NCI-H2107 (cell line): Measurements from ENCODE around the gene WDR7.

ENCODE experiments used
- DNase-seq: peaks from one replicate; lab custom pipeline; 2025; lab: John Stamatoyannopoulos, UW

The WDR7 gene

DNA sequence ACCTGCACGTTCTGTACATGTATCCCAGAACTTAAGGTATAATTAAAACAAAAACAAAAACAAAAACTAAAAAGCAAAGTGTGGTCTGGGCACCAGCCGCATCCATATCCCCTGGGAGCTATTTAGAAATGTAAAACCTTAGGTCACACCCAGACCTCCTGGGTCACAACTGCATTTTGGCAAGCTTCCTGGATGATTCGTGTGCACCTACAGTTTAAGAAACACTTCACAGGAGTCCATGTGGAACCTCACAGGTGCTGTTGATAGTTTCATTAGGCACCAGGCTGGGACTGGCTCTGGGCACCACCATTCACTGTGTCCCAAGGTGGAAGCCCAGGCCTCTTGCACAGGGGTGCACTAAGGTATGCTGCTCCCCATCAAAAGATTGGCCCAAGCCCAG lies 392.1 kb downstream of the WDR7 start:
- peak; percentile 76 for DNase-seq

DNA sequence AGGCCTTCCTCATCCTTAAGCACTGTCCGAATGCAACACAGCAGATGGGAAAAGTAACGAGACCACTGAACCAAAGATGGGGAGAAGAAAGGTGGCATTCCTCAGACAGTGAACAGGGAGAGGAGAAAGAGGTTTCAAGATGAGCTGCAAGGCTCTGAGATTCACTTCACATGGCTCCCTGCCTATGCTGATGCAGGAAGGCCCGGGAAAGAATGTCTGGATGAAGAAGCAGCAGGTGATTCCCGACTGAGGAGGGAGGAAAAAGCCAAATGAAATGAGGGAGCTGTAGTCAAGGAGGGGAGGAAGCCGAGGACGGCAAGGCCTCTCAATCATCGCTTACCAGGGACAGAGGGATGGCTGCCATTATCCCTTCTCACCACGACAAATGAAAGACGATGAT lies 397.2 kb downstream of the WDR7 start:
- DNase-seq: no peak

DNA sequence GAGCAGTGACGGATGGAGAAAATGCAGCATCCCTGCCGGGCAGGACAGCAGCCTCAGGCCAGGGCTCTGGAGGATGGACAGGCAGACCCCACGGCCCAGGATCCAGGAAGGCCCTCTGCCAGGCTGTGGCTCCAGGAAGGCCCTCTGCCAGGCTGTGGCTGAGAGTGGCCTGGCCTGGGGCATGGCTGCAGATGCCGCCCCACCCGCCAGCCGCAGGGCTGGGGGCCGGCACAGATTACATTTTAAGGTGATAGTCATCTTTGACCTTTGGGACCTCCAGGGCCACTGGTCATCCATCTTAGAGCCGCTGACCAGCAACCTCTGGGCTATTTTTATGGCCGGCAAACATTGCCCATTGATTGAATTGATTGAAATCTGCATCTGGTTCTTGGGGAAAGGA lies 397.7 kb downstream of the WDR7 start:
- DNase-seq: no peak

DNA sequence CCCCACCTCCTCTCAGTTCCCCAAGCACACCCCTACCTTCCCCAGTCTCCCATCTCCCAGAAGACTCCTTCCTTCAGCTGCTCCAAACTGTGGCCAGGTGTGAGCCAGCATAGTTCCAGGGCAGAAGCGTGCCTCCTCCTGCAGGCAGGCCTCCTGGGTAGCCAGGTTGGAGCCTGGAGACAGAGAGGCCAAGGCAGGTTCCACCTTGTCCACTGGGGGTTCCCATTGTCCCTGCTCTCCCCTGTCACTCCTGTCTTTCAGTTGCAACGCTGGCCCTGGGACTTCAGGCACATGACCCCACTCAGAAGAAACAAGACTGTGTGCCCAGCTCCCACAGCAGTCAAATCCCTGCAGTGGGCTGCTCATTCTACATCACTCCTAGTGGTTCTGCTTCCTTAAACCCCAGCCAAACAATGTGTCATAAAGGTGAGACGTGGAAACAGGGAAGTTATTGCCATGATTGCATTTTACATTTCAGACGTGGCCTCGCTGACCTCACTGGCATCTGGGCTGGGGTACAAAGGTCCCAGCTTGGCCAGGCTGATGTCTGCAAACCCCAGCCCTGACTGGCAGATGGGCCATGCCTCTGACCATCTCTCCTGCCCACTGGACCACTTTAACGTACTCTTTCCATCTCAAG lies 399.3 kb downstream of the WDR7 start:
- DNase-seq: no peak

DNA sequence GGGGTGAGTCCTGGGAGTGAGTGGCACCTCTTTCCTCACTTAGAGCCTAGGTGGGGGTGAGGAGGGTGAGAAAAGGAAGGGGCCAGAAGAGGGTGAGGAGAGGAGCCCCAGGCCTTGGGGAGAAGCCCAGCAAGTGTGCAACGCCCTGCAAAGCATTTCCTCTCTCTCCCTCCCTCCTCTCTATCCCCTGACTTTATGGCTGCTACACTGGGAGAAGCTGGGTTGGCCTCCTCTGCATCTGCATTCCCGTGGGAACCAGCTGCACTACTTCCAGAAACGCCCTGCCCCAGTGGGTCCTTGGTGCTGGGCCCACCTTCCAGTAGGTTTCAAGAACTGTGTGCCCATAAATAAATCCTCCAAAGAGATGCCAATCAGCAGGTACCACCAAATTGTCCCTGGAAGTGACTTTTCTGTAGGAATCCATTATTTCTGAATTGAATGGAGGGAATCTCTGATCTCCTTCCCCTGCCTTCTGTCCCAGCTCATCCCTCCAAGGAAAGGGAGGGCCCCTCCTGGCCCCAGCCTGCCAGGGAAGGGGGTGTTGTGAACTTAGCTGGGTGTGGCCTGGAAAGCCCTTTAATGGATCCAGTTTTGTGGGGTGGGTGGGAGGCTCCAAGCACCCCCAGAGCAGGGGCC lies 400.0 kb downstream of the WDR7 start:
- no peak for DNase-seq

DNA sequence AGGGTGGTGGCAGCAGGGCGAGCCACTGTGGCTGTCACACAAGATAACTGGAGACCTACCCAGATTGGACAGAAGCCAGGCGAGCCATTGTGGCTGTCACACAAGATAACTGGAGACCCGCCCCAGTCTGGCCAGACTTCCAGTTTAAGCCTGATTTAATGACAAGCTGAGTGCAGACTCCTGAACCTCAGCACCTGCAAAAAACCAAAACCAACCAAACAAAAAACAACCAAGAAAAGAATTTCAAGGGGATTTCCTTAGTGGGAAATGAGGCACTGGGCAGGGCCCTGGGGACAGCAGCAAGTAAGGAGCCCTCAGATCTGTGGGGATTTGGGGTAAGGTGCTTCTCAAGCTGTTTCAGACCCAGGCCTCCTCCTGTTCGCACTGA lies 400.5 kb downstream of the WDR7 start:
- no peak for DNase-seq

DNA sequence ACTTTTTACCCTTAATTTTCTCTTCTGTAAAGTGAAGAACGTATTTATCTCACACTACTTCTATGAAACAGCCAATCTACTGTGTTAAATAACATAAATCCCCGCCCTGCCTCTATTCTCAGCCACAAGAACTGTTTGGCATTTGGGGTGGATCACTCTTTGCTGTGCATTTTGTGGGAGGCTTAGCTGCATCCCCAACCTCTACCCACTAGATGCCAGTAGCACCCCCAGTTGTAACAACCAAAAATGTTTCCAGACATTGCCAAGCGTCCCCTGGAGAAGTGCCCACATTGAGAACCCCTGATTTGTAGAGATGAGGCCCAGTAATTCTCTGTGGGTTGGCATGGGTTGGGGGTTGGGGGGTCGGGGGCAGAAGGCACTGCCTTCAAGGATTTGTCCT lies 401.0 kb downstream of the WDR7 start:
- no peak for DNase-seq

DNA sequence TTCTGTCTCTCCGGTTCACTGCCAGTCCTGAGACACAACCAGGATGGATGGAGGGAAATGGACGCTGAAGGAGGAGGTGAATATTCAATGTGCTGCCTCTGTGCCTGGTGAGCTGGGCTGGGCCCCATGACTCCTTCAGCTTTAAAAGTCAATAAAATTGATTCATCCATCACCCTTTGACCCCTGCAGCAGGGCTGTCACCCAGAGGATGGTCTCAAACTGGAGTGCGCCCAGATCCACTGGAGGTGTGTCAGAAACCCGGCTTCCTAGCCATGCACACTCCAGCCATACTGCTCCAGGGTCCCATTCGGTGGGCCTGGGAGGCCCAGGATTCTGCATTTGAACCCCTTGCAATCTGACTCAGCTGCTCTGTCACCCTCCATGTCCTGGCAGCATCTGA lies 401.6 kb downstream of the WDR7 start:
- no peak for DNase-seq

DNA sequence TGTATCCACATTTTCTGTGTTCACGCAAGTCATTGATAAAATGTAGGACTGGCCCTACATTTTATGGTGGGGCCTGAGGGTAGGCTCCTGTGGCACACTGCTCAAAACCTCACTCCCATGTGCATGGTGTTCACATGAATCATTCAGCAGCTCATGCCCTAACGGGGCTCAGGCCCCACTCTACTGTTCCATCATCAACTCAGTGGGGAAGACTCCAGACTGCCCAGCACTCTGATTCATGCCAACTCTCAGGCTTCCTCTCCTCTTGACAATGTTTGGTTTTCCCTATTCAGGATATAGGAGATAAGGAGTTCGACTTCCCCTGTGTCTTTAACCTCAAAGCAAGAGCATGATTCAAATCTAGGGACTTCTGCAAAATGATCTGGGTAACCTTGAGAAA lies 403.7 kb downstream of the WDR7 start:
- no peak for DNase-seq

DNA sequence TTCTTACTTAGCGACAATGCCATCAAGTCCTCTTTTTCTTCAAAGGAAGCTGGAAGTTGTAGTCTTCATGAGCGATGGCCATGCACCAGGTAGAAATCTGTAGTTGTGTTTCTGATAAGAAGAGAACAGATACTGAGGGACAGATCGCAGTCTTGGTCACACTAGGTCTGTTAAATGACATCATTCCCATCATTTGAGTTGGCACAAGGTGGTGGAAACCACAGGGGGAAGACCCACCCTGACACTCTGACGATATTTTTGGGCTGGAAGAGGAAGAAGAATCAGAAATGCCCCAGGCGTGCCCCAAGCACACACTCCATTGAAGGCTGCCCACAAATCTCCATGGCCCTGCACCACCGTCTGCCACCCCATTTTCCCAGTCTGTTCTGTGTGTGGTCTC lies 406.7 kb downstream of the WDR7 start:
- no peak for DNase-seq

DNA sequence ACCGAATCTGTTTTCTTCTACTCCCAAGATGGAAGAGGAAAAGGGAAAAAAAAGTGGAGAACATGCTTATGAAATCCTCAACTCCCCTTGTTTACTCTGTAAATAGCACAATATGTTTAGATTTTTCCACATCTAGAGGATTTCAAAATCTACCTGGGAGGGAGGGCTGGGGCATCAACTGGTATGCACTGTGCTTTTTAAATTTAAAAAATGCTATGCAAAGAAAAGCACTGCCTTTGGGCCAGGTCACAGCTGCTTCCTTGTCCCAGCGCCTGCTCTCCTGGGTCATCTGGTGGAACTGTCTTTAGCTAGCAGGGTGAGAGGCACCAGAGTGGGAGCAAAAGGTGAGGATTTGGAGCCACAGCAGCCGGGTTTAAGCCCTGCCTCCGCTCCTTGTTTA lies 407.6 kb downstream of the WDR7 start:
- DNase-seq: no peak

DNA sequence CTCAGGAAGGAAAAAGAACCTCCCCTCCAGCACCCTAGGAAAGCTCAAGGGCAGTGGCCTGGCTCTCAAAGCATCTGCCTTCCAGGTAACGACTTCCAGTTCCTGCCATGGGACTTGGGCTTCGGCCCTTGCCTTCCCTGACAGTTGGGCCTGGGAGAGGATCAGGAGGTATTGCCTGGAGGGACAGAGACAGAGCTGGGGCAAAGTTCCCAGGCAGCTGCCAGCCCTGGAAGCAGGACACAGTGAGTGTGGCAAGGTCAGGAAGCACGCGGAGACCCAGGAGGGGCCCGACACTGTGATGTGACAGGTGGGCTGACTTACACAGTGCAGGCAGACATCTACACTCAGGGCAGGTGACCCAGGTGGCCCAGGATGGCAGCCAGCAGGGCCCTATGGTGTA lies 408.2 kb downstream of the WDR7 start:
- DNase-seq: no peak

DNA sequence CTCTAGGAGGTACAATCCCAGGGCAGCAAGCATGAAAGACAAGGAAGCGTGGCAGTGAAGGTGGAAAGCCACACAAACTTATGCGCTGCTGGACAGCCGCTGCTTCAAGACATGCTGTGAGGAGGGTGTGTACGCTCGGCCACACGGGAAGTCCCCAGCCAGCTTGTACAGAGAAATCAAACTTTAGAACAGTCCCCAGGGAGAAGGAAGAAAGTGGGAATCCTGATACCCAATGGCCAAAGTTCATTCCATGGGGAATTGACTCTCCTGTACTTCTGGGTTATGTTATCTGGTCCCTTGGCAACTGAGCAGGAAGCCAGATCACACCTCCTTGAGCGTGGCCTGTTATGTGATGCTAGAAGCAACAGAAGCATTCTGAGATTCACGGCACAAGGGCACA lies 409.7 kb downstream of the WDR7 start:
- DNase-seq: no peak

DNA sequence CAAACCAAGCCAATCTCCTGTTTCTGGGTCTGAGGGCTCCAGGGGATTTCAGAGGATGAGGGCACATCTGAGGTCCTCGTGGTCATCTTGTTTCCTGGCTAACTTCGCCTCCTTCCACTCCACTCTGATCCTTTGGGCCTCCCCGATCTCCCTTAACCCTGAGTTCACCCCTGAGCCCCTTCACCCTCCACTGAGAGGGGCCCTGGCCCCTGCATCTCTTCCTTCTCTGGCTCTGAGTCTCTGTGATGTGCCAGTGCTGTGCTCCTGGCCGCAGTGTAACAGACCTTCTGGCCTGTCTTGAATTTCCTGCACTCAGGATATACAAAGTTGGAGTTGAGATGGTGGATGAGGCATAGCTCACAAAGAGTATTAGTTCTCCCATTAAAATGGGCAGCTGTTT lies 411.0 kb downstream of the WDR7 start:
- no peak for DNase-seq

DNA sequence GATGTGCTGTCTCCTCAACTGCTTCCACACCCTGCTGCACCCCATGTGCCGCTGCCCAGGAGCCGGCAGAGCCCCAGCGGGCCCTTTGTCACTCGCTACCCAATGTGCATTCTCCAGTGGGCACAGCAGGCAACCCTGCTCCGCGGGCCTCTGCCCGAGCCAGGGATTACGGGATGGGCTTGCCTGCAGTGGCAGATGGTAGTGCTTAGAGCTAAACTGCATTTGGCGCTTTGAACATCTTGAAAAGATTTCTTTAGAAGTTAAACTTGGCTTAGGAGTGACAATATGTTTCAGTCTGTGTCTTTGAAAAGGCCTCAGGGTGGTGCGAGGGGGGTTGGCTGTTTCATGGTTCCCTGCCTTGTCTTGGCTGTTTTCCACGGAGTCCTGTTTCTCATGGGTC lies 411.7 kb downstream of the WDR7 start:
- DNase-seq: no peak

DNA sequence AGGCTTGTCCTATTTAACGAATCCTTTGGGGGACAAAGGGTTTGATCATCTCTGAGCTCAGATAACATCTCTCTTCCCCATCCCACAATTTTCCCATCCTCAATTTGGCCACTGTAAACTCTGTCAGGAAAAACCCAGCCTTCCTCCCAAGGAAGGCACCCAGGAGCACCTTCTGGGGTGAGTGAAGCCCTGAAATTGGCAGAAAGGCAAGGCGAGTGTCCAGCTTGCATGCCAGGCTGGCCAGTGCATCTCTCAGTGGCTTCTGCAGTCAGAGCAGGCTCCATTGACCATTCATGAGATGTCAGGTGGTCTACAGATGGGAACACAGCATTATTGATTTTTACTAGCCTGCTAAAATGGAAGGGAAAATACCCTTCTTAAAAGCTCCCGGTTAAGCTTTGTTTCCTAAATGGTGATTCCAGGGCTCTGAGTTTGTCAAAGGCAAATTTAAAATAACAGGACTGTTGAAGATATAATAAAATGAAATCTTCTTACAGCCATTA lies 412.5 kb downstream of the WDR7 start:
- DNase-seq: no peak

DNA sequence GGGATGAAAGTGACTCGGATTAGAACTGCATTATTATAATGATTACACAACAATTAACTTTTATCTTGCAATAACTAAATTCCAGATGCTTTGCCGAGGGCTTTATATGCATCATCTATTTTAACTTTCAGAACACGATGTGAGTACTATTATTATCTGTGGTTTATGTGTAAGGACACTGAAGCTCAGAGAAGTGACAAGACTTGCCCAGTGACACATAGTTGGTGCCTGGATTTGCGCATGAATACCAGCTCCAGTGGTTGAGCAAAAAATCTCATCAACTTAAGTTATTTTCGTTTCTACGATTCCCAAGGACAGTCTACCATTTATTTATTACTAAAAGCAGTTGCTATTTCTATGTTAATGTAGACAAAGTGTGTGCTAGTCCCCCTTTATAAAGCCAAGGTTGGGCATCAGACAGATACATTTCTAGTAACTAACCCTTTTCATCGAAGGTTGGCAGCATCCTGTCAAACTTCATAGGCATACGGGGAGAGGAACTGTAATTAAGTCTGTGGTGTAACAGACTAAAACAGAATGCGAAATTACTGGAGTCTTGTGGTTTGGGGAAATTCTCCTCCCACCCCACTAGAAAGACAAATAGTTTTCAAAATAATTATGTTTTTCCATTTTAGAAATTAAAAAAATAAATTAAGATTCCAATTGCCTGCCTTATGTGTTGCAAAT lies 422.5 kb downstream of the WDR7 start:
- no peak for DNase-seq

DNA sequence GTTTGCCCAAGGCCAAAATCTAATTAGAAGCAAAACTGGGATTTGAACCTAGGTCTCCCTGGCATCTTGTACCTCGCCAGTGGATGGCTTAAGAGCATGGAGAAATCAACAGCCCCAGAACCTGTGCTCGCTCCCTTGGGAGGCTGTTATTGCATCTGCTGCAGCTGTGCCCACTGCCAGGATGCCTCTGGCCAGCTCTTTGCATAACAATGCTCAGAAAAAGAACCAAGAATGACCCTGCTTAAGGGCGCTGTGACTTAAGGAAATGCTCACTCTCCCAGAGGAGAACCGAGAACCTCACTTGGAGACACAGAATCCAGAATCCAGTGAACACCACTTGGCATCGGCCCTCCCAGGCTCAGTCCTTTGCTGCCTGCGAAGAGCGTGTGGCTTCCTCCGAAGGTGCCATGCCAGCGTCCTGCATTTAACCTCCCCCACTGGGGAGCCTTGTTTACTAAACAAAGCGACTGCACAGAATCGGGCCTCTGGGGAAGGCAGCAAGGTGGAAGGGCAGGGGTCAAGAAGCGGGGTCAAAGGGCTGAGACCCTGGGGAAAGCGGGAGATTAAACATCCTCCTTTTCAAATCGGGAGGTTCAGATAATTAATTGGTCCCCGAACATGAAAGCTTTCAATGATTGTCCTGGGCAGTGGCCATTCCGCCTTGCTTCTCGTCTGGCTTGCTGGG lies 424.7 kb downstream of the WDR7 start:
- no peak for DNase-seq

DNA sequence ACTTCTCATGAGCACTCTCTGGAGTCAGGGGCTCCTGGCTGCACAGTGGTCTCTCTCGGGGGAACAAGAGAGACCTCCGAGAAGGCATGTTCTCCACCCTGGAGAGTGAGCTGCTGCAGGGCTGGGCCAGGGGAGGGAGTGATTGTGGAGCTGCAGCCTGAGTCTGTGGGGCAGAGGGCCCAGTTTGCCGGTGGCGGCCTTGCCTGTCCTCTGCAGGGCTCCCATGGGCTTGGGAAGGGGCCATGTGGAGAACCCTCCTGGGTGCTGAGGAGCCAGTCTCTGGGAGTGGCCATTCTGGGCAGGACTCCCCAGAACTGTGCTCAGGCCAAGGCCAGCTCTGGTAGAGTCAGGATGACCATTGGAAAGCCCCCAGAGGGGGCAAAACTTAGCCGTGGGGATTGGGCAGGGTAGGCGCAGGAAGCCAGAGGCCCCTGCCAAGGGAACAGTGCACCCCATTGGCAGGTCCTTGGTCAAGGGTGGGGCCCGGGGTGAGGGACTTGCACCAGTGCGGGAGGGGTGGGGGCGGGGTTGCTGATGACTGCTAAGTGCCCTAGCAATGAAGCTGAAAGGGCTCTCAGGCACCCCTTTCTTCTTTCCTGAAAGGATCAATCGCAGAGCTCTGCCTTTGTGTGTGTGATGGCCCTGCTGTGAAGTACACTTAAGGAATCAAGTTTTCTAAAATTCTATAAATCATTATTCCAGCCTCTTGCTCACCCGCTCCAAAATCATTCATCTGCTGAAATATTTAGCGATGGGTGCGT lies 426.0 kb downstream of the WDR7 start:
- no peak for DNase-seq

DNA sequence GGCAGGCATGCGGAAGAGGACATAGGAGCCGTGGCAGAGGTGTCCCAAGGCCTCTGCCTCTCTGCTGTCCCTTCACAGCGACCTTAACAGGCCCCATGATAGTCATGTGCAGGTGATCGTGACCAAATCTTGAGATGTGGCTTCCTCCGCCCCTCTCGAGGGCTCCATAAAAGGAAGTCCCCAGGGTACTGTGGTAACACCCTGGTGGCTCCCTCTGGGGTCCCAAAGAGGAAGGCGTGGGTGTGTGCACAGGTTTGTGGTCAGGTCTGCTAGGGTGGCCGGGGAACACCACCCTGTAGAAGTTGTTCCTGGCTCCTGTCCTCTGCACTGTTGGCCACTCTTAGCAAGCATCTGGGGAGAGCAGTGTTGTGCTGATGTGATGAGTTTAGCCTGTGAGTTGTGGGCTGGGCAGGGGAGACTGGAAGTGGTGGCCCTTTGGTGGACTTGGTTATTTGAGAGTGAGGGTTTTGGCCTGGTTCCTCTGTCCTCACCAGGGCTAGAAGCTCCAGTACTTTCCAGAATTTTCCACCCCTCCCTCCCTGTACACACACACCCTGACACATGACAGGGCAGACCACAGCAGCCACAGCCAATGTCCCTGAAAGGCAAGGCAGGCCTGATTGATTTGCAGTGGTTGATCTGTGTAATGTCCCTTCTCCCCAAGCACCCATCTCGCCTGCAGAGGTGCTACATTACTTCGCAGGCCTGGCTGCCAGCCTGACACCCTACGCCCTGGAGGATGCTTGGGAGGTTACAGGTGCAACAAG lies 426.8 kb downstream of the WDR7 start:
- DNase-seq: no peak

DNA sequence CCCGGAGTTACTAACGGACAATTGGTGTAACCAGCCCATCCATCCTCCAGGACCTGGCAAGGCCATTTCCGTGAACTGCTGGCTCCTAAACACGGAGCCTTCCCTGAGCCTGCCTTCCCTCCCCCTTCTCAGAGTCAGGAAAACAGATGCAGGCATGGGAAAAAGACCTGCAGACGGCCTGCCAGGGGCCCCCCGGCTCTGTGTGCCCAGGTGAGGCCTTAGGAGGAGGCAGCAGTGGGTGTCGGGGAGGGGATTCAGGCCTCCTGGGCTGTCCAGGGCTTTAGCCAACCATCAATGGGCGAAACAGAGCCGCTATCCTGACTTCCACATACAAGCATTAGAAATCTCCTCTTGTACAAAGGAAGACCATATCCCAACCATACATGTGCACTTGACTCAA lies 427.5 kb downstream of the WDR7 start:
- DNase-seq: no peak
